GM19455 (cell line): ENCODE data around the gene DDN.

Experiments used
- ATAC-seq: cut with Tn5 transposase; IDR thresholded peaks from one replicate; pipeline ENCODE4 v1.9.1; 2021; ENCODE audit not compliant: unreplicated experiment

Gene DDN

DNA sequence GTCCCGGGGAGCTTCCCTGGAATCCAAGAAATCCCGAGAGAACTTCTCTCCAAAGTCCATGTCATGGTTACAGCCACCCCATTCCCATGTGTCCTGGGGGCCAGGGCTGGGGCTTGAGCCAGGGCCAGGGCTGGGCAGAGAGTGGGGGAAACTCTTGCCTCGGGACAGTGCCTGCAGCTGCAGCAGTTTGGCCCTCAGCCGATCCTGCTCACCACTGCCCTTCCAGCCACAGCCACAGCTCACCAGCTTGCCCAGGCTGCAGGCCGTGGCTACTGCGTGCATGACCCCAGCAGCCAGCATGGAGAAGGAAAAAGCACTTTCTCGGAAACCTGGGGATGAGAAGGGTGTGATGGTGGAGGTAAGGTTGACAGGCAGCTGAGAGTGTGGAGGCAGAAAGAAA, 31.2 kb downstream of the DDN start:
- ATAC-seq = no peak

DNA sequence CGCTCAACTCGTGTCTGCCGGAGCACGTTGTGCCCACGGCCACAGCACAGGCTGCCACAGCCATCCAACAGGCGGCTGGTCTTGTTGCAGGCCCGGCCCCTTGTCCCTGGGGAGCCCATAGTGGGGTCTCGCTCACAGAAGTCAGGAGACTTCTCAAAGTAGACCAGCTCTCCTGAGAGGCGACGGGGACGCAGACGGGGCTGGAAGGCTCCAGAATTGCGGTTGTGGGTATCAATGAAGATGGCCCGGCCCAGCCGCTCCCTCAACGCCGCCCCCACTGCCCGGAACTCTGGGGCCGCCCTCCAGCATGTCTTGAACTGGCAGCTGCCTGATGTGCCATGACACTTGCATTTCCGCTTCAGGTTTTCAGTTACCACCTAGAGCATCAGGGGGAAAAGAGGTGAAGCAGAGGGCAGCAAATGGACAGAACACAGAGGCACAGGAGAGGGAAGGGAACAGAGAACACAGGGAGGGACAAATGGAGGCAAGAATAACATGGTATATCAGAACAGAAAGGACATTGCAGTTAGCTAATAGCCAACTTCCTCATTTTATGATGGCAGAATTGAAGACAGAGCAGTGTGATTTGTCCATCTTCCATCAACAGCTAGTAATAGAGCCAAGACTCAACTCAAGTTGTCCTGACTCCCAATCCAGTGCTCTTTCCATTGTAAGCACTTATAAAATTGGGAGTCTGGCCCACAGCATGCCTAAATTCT, 32.8 kb downstream of the DDN start:
- no peak for ATAC-seq

DNA sequence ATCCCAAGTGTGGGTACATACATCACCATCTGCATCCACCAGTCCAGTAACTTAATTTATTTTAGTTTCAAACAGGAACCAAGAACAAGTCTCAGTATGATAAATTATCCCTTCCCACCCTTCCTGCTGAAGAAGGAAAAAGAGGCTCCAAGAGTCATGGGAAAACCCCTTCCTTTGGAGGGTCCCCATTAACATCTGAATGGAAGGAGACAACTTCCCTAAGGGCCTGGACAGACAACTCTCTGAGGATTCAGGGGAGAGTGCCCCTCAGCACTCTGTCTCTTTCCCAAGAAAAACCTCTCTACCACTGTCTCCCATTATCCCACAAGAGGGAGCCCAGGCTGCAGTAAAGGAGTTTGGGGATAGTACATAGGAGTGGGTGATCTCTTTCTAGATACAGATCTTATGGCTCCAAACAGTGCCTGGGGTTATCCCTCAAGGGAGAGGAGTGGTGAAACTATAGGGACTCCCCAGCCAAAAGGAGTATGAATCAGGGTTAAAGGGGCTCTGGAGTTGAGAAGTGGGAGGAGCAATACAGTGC, 33.8 kb downstream of the DDN start:
- no peak for ATAC-seq

DNA sequence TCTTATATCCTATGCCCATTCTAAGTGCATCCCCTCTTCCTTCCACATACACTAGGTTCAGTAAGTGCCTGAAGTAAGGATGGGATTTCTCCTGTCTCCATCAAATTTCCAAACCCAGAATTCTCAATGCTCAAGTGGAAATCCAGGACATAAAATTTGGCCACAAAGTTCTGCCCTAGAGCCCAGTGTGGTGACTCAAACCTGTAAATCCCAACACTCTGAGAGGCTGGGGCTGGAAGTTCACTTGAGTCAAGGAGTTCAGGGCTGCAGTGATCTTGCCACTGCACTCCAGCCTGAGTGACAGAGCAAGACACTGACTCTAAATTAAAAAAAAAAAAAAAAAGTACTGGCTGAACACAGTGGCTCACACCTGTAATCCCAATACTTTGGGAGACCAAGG, 37.4 kb downstream of the DDN start:
- ATAC-seq = no peak

DNA sequence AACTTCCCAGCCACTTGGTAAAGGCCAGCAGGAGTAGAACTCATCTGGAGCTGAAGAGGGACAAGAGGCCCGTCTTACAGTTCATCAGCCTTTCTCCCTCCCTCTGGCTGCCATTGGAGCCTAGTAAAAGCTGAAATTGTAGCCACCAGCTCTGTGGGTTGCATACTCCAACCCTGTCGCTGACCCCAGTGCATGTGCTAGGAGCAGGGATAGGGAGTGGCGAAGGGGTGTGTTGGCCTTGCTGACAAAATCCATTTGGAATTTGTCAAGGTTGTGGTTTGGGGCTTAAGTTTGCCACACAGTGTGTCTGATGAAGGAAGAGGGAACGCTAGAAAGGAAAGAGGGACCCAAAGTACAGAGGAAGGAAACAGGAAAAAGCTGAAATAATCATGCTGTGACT, 37.8 kb downstream of the DDN start:
- ATAC-seq = no peak

DNA sequence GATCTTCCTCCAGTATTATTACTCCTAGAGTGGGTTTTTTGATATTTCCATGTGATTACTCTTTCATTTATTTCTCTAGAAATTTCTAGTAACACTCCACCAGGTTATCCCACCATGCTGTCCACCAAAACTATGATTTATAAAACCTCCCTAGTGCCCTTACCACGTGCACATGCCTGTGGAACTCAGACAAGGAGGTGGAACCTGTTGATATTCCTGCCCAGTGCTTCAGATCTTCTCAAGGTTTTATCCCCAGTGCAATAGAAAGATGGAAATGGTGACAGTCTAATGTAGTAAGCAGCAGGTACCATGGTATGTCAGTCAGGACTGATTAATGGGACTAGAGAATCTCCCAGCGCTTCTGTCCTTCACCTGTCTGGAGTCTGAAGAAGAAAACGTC, 38.3 kb downstream of the DDN start:
- no peak for ATAC-seq

DNA sequence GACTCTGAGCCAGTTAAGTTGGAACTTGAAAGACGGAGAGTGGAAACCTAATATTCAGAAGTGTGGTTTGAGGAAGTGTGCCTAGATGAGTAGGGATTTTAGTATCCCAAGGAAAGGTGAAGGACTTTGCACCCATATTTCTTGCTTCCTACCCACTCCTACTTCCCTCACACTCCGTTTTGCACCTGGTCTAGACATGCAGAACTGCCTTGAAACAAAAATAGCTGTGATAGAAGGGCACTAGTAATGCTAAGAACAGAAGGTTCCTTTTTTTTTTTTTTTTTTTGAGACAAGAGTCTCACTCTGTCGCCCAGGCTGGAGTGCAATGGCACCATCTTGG, 41.2 kb downstream of the DDN start:
- no peak for ATAC-seq

DNA sequence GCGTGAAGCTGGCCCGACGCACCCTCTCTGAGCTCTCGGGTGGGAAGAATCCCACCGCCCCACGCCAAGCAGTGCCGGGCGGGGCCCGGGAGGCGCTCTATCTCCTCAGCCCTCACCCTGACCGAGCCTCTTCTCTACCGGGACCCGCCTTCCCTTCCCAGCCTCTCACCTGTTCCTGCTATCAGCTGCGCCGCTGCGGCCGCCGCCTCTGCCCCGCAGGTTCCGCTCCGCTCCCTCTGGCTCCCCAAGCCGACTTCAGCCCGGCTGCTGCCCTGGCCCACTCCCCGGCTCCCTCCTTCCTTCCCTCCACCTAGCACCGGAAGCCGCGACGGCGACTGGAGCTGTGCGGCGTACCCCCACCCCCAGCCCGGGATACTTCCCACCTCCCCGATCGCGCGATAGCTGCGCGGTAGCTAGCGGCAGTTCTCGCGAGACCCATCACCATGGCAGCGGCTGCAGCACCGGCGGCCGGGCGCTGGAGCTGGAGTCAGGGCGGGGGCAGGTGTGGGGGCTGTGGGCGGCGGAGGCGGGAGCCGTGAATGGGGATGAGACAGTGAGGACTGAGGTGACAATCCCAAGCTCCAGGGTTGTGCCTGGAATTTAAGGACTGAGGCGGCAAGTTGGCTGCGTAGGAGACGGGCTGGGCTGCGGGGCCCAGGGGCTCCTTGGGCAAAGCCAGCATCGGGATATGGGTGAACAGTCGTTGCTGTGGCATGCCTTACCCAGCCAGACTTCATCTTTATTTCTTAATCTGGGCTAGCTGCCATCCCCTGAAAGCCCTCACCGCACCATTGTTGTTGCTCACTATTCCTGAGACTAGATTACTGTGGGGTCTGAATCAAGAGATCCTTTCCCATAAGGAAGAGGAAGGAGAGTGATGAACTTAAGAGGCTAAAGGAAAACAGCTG, 41.8 kb downstream of the DDN start, which contains the start of gene ARF3:
Gene ARF3, minus strand, starts transcription at position 347 of the 908 bp plus-strand sequence. CDS start 16,392 bp downstream, outside the sequence.
- ATAC-seq = peak; percentile 94

DNA sequence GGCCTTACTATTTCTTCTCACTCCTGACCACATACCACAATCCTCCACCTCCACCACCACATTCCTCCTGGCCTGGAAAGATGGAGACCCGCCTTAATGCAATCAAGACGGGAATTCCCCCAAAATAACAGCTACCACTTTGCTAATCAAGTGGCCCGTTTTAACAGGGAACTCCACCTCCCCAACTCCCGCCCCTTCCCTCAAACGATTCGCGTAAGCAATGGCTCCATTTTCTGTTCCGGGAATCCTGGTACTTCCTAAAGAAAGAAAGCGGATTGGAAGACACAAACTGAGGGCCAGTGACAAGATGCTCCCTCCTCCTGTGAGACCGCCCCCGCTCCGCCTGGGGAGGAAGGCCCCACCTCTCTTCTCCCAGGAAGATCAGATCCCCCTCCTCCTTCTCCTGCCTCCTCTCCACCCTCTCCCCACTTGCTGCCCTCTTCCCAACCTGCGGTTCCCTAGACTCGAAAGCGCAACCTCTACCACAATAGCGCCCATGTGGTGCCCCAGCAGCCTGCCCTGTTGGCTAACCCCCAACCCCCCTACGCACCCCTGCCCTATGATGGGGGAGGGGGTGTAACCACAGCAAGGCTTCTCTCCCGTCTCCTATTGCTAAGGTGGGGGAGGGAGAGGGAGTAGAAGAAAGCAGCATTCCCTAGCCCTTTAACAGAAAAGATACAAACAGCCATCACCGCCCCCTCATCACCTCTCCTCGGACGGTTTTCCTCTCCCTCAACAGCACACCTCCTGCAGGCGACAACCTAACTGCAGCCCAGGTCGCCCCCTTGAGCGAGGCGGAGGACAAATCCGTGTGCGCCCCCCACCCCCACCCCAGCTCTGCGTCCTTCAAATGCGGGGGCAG, 42.7 kb downstream of the DDN start:
- ATAC-seq = peak; percentile 10

DNA sequence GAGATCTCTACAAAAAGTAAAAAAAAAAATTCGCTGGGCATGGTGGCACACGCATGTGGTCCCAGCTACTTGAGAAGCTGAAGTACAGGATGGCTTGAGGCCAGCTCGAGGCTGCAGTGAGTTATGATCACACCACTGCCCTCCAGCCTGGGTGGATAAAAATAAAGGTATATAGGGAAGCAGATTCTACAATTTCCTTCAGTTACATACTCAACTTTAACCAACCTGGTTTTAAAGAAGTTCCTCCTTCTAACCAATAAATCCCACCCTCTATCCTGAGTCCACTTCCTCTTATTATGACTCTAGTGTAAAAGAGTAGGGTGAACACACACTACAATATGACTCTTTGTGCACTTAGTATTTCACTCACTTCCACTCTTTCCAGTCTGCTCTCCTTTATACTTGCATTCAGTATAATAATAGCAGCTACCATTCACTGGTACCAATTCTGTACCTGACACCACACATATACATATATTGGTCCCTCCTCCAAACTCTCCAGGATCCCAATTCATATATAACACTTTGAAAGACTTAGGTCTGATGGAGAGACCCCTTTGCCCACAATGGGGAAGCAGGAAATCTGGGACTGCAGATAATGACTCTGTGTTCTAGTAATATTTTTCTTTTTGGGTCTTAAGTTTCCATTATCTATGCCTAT, 44.2 kb downstream of the DDN start:
- ATAC-seq = no peak

DNA sequence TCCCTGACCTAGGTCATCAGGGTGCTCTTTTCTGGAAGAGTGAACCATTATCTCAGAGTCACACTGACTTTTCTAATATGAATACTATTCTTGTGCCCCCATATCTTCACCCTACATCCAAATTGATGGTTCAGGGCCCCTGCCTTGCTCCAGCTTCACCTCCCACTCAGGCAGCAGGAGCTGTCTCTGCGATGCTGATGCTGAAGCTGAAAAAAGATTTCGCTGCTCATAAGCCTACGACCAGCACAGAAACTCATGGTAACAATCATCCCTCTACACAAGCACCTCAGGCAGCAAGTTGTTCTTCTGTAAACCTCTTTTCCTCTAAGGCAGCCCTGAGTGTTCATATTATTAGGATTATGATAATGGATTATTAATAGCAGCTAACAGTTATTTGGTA, 45.1 kb downstream of the DDN start:
- no peak for ATAC-seq

DNA sequence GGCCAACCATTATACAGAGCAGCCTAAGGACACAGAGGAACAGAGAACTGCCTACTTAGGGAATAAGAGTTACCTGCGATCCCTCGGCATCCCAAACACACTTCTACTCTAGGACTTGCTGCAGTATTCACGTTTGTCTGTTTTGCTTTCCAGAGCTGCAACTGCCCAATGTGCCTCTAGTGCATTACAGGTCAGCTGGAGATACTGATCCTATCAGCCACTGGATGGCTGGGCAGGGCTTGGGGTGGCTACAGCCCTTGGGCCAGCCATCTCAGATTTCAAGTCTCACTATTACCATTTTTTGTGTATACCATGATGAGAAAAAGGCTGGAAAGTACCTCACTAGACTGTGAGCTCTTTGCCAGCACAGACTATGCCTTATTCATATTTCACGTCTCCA, 46.5 kb downstream of the DDN start:
- ATAC-seq = no peak

DNA sequence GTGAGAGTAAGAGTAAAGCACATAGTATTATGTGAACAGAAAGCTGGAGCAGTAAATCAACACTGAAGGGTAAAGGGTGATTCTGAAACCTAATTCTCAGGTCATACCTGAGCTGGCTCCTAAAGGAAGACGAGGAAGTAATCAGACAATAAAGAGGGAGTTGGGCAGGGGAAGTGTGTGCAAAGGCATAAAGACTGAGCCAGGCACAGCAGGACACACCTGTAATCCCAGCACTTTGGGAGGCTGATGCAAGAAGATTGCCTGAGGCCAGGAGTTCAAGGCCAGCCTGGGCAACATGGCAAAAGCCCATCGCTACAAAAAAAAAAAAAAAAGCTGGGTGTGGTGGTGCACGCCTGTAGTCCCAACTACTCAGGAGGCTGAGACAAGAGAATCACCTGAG, 51.4 kb downstream of the DDN start:
- no peak for ATAC-seq

DNA sequence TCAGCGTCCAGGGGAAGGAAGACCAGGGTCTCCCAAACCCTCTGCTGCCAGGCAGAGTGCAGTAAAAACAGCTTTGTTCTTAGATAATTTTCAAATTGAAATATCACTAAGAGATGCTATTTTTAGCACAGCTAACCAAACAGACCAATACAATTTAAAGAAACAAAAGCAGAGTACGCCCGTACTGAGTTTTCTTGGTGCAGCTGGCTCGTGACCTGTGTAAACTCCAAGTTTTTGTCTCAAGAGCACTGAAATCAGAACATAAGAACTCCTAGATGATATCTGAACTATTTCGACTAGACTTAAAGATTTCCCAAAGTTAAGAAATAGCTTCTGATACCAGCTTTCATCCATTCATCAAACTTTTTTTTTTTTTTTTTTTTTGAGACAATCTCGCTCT, 52.2 kb downstream of the DDN start:
- no peak for ATAC-seq

DNA sequence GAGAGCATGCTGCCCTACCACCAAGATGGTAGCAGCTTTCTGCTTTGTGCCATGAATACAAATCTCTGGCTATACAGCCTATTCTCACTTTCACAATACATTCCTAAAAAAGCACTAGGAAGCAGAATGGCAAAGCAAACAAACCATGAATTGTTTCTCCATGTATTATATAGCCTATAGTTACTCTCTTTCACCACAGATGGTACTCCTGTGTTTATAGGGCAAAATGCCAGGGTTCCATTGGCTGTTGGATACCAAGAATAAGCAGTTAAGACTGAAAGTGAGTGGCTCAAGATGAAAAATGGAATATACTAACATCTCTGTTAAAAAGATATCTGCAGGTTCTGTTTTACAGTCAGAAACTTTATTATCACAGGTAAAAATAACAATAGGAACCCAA, 53.0 kb downstream of the DDN start:
- no peak for ATAC-seq
